Activated CD8-positive, alpha-beta T cell treated with anti-CD3 and anti-CD28 coated beads for 36 hours (primary cell): Measurements from ENCODE around the gene CMIP. TPM values are rescaled to one million over a fixed set of nuclear protein-coding genes. Genes with fewer than 3 reads are reported as not detected.

Experiments
- ATAC-seq: fragments of 200-7000 bp; cut with Tn5 transposase; one replicate; pipeline ENCODE4 v1.10.0; 2021; ENCODE audit warnings: mild to moderate bottlenecking, moderate library complexity
- CTCF ChIA-PET: fragments of 350-600 bp; sonication (Branson Sonifier 250); formaldehyde crosslinking; loops from one replicate; lab custom pipeline; 2021; ENCODE audit warnings: antibody characterized with exemption; lab: Charles Lee
- POLR2A ChIA-PET: fragments of 350-600 bp; sonication (Branson Sonifier 250); formaldehyde crosslinking; loops from one replicate; lab custom pipeline; 2021; ENCODE audit warnings: antibody characterized with exemption; lab: Charles Lee
- DNase-seq: peaks from one replicate; pipeline ENCODE4 v3.0.0-alpha.2; 2020
- H3K27ac Mint-ChIP-seq: one replicate; pipeline ENCODE4 v1.8.0; 2021; ENCODE audit warnings: mild to moderate bottlenecking, mixed read lengths
- H3K27me3 Mint-ChIP-seq: one replicate; pipeline ENCODE4 v1.8.0; 2021; ENCODE audit warnings: mixed read lengths
- H3K36me3 Mint-ChIP-seq: one replicate; pipeline ENCODE4 v1.8.0; 2021; ENCODE audit warnings: low read depth, mixed read lengths
- H3K4me1 Mint-ChIP-seq: one replicate; pipeline ENCODE4 v1.8.0; 2021; ENCODE audit warnings: low read depth, mixed read lengths
- H3K4me3 Mint-ChIP-seq: one replicate; pipeline ENCODE4 v1.8.0; 2021; ENCODE audit warnings: mild to moderate bottlenecking, moderate library complexity, mixed read lengths
- H3K9me3 Mint-ChIP-seq: one replicate; pipeline ENCODE4 v1.8.0; 2021; ENCODE audit warnings: mixed read lengths
- intact Hi-C: fragments of 100-400 bp; cut with micrococcal nuclease; formaldehyde crosslinking; loops from one replicate; pipeline ENCODE4 v1.10.0; 2022
- total RNA-seq, 2 experiments: library from RNA; stranded (reverse); gene quantifications; one replicate each; pipeline ENCODE4 v1.2.3, GENCODE V29; 2021
- TF ChIP-seq, protein P1 (sequence below): fragments of 200-600 bp; IDR thresholded peaks from one replicate; pipeline ENCODE4 v1.8.0; 2022; ENCODE audit warnings: antibody characterized with exemption, mild to moderate bottlenecking

The CMIP gene
- total RNA-seq, 2 experiments from 2014 or later: 37.6 to 38.5 TPM

DNA sequence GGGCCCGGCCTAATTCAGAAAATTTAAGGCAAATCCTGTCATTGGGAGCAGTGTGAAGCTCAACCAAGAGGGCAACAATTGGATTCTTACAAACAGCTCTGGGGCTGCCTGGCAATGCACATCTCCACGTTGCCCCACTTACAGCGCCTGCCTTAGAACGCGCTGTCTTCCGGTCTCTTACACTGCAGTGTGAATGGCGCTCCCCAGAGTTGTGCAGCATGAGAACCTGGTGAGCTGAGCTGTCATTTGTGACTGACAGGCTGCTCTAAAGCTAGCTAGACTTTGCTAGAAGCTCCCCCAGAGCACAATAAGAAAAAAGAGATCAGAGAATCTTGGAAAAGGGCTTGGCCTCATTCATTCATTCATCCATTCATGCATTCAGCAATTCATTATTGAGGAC is 270.0 kb downstream of the CMIP start:
- peaks cover 40% of the 10 kb centered on the region for H3K4me1 Mint-ChIP-seq
- H3K4me3 Mint-ChIP-seq: no peak overlapping the region
- CTCF ChIA-PET: interaction anchor here (1.4 to 2.9 kb wide), 3 partner anchors 9 to 94 kb away, joined by 4 to 13 read pairs (median 4); no protein-coding TSS in a partner anchor
- no peaks in the 10 kb centered on the region for H3K27me3 Mint-ChIP-seq
- DNase-seq (no peak), ATAC-seq (no peak)
- TF ChIP-seq, protein P1, sequence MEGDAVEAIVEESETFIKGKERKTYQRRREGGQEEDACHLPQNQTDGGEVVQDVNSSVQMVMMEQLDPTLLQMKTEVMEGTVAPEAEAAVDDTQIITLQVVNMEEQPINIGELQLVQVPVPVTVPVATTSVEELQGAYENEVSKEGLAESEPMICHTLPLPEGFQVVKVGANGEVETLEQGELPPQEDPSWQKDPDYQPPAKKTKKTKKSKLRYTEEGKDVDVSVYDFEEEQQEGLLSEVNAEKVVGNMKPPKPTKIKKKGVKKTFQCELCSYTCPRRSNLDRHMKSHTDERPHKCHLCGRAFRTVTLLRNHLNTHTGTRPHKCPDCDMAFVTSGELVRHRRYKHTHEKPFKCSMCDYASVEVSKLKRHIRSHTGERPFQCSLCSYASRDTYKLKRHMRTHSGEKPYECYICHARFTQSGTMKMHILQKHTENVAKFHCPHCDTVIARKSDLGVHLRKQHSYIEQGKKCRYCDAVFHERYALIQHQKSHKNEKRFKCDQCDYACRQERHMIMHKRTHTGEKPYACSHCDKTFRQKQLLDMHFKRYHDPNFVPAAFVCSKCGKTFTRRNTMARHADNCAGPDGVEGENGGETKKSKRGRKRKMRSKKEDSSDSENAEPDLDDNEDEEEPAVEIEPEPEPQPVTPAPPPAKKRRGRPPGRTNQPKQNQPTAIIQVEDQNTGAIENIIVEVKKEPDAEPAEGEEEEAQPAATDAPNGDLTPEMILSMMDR: no peak
- no peaks in the 10 kb centered on the region for H3K36me3 Mint-ChIP-seq
- H3K27ac Mint-ChIP-seq: no peak overlapping the region
- no peaks in the 10 kb centered on the region for H3K9me3 Mint-ChIP-seq
- intact Hi-C loops: no loop called here
- POLR2A ChIA-PET: no interaction called here

DNA sequence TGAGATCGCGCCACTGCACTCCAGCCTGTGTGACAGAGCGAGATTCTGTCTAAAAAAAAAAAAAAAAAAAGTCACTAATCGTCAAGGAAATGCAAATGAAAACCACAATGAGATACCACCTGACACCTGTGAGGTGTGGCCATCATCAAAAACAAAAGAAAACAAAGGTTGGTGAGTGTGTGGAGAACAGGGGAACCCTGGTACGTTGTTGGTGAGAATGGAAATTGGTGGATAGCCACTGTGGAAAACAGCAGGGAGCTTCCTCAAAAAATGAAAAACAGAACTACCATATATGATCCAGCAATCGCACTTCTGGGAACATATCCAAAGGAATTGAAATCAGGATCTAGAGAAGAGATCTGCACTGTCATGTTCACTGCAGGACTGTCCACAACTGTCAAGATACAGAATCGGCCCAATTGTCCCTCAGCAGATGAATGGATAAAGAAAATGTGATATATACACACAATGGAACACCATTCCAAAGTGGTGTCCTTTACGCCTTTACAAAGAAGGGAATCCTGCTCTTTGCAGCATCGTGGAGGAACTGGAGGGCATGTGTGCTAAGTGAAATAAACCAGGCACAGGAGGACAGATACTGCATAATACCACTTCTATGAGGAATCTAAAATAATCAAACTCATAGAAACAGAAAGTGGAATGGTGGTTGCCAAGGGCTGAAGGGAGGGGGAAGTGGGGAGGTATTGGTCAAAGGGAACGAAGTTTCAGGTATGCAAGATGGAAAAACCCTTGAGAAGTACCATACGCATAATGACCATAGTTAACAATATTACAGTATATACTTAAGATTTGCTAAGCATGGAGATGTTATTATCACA is 271.0 kb downstream of the CMIP start:
- no peaks in the 10 kb centered on the region for H3K27me3 Mint-ChIP-seq
- ChIA-PET CTCF (interaction anchor here (1.4 to 2.9 kb wide), 3 partner anchors 8 to 95 kb away, joined by 4 to 13 read pairs (median 4); no protein-coding TSS in a partner anchor), POLR2A (interaction anchor here (0.6 to 1.0 kb wide), 2 partner anchors 270 to 577 kb away, joined by 3 read pairs; no protein-coding TSS in a partner anchor)
- H3K36me3 Mint-ChIP-seq: no peaks in the 10 kb centered on the region
- intact Hi-C loops: loop anchor here (5.0 kb wide), 1 partner anchor 83 kb away; no protein-coding TSS in a partner anchor
- H3K4me1 Mint-ChIP-seq: peaks cover 43% of the 10 kb centered on the region
- DNase-seq (peak; percentile 51), ATAC-seq (peak; percentile 35)
- peak overlapping the region; percentile 65 for H3K27ac Mint-ChIP-seq
- H3K4me3 Mint-ChIP-seq: peak overlapping the region; percentile 10
- H3K9me3 Mint-ChIP-seq: no peaks in the 10 kb centered on the region
- TF ChIP-seq, protein P1: no peak

DNA sequence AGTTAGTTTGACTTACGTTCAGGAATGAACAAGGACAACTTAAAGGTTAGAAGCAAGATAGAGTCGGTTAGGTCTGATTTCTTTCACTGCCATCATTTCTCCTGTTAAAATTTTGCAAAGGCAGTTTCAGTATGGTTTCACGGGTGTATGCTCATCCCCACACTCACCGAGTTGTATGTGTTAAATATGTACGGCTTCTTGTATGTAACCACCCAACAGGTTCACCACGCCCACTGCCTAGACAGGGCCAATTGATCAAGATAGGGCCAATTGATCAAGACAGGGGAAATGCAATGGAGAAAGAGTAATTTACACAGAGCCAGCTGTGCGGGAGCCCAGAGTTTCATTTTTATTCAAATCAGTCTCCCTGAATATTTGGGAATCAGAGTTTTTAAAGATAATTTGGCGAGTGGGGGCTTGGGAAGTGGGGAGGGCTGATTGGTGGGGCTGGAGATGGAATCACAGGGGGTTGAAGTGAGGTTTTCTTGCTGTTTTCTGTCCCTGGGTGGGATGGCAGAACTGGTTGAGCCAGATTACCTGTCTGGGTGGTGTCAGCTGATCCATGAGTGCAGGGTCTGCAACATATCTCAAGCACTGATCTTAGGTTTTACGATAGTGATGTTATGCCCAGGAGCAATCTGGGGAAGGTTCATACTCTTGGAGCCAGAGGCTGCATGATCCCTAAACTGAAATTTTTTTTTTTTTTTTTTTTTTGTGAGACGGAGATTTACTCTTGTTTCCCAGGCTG is 272.0 kb downstream of the CMIP start:
- CTCF ChIA-PET: no interaction called here
- Mint-ChIP-seq H3K9me3 (peaks cover 3% of the 10 kb centered on the region), H3K4me1 (peaks cover 43% of the 10 kb centered on the region), H3K27me3 (no peaks in the 10 kb centered on the region), H3K36me3 (no peaks in the 10 kb centered on the region), H3K27ac (peak overlapping the region; percentile 73), H3K4me3 (peak overlapping the region; percentile 0)
- peak; percentile 77 for DNase-seq
- POLR2A ChIA-PET: no interaction called here
- ATAC-seq: peak; percentile 45
- intact Hi-C loops: loop anchor here (5.0 kb wide), 1 partner anchor 84 kb away; no protein-coding TSS in a partner anchor
- TF ChIP-seq, protein P1: no peak

DNA sequence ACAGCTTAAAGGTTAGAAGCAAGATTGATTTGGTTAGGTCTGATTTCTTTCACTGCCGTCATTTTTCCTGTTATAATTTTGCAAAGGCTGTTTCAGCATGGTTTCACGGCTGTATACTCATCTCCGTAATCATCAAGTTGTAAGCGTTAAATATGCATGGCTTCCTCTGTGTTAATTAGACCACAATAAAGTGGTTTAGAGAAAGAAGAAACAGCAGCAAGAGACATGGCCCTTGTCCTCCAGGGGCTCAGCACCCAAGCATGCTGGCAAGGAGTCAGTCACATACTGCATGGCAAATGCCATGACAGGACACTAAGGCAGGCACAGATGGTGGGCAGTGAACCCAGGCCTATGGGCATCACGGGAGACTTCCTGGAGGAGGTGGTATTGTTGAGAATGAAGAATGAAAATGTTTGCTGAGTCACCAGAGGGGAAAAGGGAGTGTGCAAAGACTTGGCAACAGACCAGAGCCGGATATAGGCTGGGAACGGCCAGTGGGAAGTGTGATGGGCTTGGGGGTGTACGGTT is 273.1 kb downstream of the CMIP start:
- POLR2A ChIA-PET: no interaction called here
- peaks cover 4% of the 10 kb centered on the region for H3K9me3 Mint-ChIP-seq
- CTCF ChIA-PET: interaction anchor here (1.6 to 2.3 kb wide), 4 partner anchors 12 to 314 kb away, joined by 6 to 19 read pairs (median 10); no protein-coding TSS in a partner anchor
- peak overlapping the region; percentile 78 for H3K27ac Mint-ChIP-seq
- peaks cover 43% of the 10 kb centered on the region for H3K4me1 Mint-ChIP-seq
- no peaks in the 10 kb centered on the region for H3K27me3 Mint-ChIP-seq
- TF ChIP-seq, protein P1: no peak
- no peaks in the 10 kb centered on the region for H3K36me3 Mint-ChIP-seq
- DNase-seq: peak; percentile 51
- peak overlapping the region; percentile 43 for H3K4me3 Mint-ChIP-seq
- ATAC-seq: peak; percentile 38
- intact Hi-C loops: loop anchor here (5.0 kb wide), 1 partner anchor 85 kb away; no protein-coding TSS in a partner anchor
